HG02884 (cell line): ENCODE data around the gene SLC34A1.

Experiments used
- ATAC-seq: cut with Tn5 transposase; IDR thresholded peaks from one replicate; pipeline ENCODE4 v1.9.1; 2021; ENCODE audit warnings: mild to moderate bottlenecking, moderate library complexity; ENCODE audit not compliant: unreplicated experiment

SLC34A1 gene

GRCh38 chr5:177430140-177430951 is 46.1 kb downstream of the SLC34A1 start:
- no peak for ATAC-seq

DNA sequence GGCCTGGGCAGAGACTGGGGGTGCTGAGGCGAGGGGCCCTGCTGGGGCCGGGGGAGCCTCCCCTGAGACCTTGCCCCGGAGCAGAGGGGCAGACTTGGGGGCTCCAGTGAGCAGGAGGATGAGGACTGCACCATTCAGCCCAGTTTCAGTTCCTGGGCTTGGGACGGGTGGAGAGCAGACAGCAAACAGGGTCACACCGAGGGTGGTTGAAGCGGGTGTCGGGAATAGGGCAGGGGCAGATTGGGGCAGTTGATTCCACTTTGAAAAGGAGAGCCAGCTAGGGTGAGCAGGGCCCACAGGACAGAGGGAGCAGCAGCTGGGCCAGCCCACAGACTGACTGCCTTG is 46.7 kb downstream of the SLC34A1 start:
- no peak for ATAC-seq

- peak; percentile 43 for ATAC-seq
Measured at GRCh38 chr5:177431317-177432142, 47.3 kb downstream of the SLC34A1 start.

GRCh38 chr5:177432143-177432838 is 48.1 kb downstream of the SLC34A1 start:
- ATAC-seq = no peak

DNA sequence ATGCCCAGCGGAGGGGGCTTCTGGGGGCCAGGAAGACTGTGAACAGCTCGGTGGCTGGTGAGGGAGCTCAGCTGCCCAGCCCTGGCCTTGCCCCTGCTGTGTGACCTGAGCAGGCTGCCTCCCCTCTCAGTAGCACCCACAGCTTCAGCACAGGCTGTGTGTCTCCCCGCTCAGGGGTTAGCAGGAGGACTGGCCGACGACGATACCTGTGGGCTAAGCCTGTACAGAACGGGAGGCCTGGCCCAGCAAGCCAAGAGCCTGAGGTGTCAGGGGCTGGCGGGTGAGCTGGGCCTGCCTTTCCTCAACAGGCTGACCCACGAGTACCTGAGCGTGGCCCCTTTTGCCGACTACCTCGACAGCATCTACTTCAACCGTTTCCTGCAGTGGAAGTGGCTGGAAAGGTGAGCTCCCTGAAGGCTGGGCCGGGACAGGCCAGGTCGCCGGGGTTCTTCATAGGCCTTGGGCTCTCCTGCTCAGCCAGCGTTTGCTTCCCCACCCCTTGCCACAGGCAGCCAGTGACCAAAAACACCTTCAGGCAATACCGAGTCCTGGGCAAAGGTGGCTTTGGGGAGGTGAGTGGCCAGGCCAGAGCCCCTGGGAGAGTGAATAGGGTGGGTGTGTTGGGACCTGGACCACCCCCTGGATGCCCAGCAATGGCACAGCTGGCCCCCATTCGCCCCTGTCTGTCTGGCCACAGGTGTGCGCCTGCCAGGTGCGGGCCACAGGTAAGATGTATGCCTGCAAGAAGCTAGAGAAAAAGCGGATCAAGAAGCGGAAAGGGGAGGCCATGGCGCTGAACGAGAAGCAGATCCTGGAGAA is 48.8 kb downstream of the SLC34A1 start:
- no peak for ATAC-seq

DNA sequence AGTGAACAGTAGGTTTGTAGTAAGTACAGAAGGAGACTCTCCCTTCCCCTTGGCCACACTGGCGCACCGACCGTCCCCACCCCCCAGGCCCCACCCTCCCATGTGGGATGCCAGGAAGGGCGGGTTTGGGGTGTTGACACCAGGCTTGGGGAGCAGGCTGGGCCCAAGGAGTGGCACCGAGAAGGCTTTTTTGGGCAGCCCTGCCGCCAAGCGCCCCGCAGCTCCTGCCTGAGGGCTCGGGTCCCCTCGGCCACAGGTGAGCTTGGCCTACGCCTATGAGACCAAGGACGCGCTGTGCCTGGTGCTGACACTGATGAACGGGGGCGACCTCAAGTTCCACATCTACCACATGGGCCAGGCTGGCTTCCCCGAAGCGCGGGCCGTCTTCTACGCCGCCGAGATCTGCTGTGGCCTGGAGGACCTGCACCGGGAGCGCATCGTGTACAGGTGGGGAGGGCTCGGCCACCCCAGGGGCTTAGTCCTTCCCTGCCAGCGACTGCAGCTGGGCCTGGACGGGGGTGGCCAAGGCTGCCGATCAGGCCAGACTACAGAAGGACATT is 49.5 kb downstream of the SLC34A1 start:
- no peak for ATAC-seq

- ATAC-seq = no peak
Measured at GRCh38 chr5:177434437-177434836, 50.2 kb downstream of the SLC34A1 start.

DNA sequence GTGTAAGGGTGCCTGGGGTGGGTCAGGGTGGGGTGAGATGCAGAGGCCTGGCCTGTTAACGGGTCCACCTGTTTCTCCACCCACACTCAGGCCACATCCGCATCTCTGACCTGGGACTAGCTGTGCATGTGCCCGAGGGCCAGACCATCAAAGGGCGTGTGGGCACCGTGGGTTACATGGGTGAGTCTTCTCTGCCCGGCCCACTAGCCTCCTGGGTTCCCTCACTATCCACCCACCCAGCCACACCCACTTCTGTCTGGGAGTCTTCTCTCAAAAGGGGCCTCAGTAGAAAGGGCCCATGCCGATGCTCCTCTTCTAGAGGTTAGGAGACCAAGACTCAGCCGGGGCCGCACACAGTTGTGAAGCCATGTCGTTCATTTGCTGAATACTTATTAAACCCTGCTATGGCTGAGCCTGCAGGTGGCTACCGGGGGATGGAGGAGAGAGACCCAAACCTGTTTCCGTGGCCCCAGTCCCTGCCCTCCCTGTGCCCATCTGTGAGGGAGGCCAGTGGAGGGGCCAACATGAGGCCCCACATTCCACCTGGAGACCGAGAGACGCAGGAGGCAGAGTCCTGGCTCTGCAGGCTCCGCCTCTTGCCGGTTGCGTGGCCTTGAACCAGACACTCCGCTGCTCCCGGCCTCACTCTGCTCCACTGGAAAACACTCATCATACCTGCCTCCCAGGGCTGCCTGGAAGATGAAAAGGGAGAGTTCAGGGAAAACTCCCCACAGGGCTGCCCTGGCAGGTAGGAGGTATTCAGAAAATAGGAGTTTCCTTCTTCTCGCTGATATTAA is 50.9 kb downstream of the SLC34A1 start:
- no peak for ATAC-seq

DNA sequence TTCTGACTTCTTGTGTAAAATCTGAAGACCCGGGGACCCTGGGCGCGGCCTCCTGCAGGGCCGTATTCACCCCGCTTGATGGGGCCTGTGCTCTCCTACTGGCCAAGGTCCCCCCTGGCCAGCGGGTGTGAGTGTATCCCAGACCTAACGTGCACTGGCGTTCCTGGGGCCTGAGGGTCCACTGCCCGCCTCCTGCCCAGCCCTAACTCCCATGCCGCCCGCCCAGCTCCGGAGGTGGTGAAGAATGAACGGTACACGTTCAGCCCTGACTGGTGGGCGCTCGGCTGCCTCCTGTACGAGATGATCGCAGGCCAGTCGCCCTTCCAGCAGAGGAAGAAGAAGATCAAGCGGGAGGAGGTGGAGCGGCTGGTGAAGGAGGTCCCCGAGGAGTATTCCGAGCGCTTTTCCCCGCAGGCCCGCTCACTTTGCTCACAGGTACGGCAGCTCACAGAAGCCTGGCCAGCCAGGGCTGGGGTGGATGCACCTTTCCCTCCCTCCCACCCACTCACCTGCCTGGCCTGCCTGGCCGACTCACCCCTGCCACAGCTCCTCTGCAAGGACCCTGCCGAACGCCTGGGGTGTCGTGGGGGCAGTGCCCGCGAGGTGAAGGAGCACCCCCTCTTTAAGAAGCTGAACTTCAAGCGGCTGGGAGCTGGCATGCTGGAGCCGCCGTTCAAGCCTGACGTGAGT is 51.8 kb downstream of the SLC34A1 start:
- ATAC-seq = no peak

- ATAC-seq = no peak
Measured at GRCh38 chr5:177437623-177438022, 53.4 kb downstream of the SLC34A1 start.

- no peak for ATAC-seq
Measured at GRCh38 chr5:177438468-177438867, 54.2 kb downstream of the SLC34A1 start.

GRCh38 chr5:177439518-177440053 is 55.4 kb downstream of the SLC34A1 start:
- ATAC-seq = no peak

GRCh38 chr5:177440211-177440989 is 56.2 kb downstream of the SLC34A1 start:
- ATAC-seq = no peak

GRCh38 chr5:177440990-177441780 is 57.0 kb downstream of the SLC34A1 start:
- no peak for ATAC-seq

DNA sequence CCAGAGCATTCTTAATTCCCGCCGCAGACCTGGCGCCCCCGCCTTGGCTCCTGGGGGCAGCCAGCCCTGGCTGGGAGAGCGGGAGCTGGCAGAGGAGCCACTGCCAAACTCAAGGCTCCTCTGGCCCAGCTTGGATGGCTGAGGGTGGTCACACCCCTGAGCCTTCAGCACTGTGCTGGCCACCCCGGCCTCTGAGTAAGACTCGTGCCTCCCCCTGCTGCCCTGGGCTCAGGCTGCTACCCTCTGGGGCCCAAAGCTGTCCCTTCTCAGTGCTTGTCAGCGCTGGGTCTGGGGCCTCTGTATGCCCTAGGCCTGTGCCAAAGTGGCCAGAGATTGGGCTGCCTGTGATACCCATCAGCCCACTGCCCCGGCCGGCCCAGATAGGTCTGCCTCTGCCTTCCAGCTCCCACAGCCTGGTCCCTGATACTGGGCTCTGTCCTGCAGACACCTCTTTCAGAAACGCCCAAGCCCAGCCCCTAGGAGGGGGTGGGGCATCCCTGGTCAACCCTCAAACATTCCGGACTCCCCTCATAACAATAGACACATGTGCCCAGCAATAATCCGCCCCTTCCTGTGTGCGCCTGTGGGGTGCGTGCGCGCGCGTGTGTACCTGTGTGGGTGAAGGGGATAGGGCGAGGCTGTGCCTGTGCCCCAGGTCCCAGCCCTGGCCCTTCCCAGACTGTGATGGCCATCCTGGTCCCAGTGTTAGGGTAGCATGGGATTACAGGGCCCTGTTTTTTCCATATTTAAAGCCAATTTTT is 58.0 kb downstream of the SLC34A1 start:
- no peak for ATAC-seq
